HFF-Myc (cell line): ENCODE data around the gene TTC23.

Source experiments
- DNase-seq: peaks from one replicate; pipeline ENCODE4 v3.0.0-alpha.2; 2011; ENCODE audit warnings: low read depth; ENCODE audit errors: extremely low read depth
- H3K4me3 ChIP-seq: replicated peaks from 2 replicates; pipeline ENCODE4 v1.5.1; 2011; ENCODE audit warnings: low read depth, mild to moderate bottlenecking, control low read depth, low read length
- CTCF ChIP-seq: IDR thresholded peaks from 2 replicates; pipeline ENCODE4 v1.5.1; 2012; ENCODE audit warnings: mild to moderate bottlenecking, low read depth, low read length, control low read depth; ENCODE audit errors: missing control alignments

Gene TTC23

GRCh38 chr15:99134317-99134821, 115.0 kb downstream of the TTC23 start:
- TF ChIP-seq CTCF, result no peak
- no peak for DNase-seq
- no peak overlapping the region for H3K4me3 ChIP-seq

GRCh38 chr15:99132634-99133287, 116.6 kb downstream of the TTC23 start:
- no peak overlapping the region for H3K4me3 ChIP-seq
- no peak for DNase-seq
- no peak for TF ChIP-seq CTCF

- no peak for TF ChIP-seq CTCF
- no peak for DNase-seq
- no peak overlapping the region for H3K4me3 ChIP-seq
These were observed 117.3 kb downstream of the TTC23 start for GRCh38 chr15:99132122-99132521.

- H3K4me3 ChIP-seq, result no peak overlapping the region
- DNase-seq, result no peak
- TF ChIP-seq CTCF, result no peak
These were observed 117.8 kb downstream of the TTC23 start for GRCh38 chr15:99131441-99132023.

GRCh38 chr15:99130765-99131440, 118.5 kb downstream of the TTC23 start:
- H3K4me3 ChIP-seq, result no peak overlapping the region
- no peak for TF ChIP-seq CTCF
- no peak for DNase-seq

GRCh38 chr15:99130314-99130713, 119.1 kb downstream of the TTC23 start:
- H3K4me3 ChIP-seq, result no peak overlapping the region
- DNase-seq, result no peak
- no peak for TF ChIP-seq CTCF
